ACHN (cell line): ENCODE measurements around the gene A3GALT2.
"Not testable (repeated sequence)": the region's sequence is repeated elsewhere in the genome, so short reads cannot be mapped to it uniquely, and the experiment has no call there.

Source experiments
- DNase-seq: peaks from one replicate; pipeline ENCODE4 v3.0.0-alpha.2; 2015
- in situ Hi-C: cut with HindIII; loops from 2 replicates; pipeline ENCODE4 v1.10.0; 2017; ENCODE audit warnings: low sequenced_read_pairs, low pct_ligation_motif_present, low pct_unique_long_range_greater_than_20kb

Gene A3GALT2

DNA sequence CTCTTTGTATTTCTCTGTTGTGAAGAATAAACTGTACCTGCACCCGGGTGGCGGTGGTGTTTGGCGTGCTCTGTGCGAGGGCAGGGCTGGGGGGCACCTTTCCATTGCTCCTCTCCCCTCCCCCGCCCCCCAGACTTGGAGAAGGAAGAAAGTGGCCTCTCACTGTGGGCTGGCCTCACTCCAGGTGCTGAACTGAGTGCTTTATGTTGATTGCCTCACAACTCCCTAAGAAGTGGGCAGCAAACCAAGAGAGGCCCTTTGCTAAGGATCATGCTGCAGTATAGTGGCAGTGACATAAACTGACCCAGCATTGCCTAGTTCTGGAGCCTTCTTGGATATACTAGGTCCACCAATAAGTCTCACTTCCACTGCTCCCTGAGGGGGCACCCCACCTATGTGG lies 20.2 kb downstream of the A3GALT2 start:
- in situ Hi-C loops = no loop called here
- DNase-seq = no peak

DNA sequence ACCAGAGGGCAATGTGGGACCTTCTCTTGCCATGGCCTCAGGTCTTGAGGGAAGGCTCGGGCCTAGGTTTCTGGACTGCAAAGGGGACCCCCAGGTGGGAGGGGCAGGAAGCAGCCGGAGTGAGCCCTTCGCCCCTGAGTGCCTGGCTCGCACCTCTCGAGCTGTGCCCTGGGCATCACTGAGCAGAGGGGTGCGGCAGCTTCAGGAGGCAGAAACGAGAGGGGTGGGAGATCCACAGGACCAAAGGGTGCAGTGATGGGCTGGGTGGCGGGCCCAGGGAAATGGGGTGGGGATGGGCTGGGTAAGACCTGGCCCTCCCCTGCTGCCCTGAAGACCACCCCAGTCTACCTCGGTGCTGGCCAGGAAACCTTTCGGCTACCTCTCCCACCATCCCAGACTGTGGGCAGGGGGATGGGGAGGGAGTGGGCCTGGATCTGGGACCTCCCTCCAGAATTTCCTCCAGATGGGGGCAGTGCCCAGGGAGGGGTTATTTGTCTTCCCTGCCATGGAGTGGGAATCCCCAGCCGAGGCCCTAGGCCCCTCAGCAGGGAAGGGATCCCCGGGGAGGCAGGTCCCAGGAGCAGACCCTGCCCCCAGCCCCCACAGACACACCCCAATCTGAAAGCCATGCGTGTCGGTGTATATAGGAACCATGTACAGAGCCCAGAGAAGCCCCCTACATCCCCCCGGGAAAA lies 21.3 kb downstream of the A3GALT2 start:
- in situ Hi-C loops = no loop called here

GRCh38 chr1:33298623-33299277 lies 22.1 kb downstream of the A3GALT2 start:
- in situ Hi-C loops = no loop called here
- peak; percentile 48 for DNase-seq

More for the DNA sequence above, 21.3 kb downstream of the A3GALT2 start:
- no peak for DNase-seq

DNA sequence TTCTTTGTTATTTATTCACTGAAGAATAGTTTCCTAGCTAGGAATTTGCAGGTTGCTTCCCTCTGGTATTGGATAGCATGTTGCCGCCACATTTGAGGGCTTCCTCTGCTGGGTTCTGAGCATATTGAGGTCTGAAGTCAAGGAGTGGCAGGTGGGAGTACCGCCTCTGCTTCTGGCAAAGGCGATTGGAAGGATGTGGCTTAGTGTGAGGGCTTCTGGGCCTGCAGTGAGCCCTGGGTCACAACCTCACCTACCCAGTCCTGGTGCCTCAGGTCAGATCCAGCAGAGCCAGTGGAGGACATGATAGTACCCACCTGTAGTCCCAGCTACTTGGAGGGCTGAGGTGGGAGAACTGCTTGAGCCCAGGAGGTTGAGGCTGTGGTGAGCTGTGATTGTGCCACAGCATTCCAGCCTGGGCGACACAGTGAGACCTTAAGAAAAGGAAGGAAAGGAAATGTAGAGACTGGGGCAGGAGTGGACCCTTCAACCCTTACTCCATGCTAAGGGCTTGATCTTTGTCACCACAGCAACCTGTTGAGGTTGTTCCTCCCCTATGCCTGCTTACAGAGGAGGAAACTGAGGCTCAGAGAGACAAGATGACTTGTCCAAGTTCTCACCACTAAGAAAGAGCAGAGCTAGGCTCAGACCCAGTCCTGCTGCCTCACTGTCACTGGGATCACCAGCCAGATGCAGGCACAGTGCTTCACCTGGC lies 22.8 kb downstream of the A3GALT2 start:
- in situ Hi-C loops = no loop called here
- no peak for DNase-seq

DNA sequence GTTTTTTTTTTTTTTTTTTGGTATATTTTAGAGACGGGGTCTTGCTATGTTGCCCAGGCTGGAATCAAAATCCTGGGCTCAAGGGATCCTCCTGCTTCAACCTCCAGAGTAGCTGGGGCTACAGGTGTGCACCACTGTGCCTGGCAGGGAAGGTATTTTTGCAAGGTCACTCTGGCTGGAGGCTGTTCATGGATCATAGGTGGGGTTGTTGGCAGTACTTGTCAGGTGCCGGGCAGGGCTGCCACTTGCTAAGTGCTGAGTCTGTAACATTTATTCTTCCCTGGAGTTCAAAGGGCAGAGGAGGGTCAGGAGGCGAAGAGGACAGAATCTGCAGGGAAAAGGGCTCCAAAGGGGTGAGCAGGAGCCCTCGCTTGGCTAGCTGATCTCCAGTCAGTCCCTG lies 24.1 kb downstream of the A3GALT2 start:
- DNase-seq = no peak
- in situ Hi-C loops = no loop called here

GRCh38 chr1:33296082-33296458 lies 24.8 kb downstream of the A3GALT2 start:
- in situ Hi-C loops = no loop called here
- no peak for DNase-seq

DNA sequence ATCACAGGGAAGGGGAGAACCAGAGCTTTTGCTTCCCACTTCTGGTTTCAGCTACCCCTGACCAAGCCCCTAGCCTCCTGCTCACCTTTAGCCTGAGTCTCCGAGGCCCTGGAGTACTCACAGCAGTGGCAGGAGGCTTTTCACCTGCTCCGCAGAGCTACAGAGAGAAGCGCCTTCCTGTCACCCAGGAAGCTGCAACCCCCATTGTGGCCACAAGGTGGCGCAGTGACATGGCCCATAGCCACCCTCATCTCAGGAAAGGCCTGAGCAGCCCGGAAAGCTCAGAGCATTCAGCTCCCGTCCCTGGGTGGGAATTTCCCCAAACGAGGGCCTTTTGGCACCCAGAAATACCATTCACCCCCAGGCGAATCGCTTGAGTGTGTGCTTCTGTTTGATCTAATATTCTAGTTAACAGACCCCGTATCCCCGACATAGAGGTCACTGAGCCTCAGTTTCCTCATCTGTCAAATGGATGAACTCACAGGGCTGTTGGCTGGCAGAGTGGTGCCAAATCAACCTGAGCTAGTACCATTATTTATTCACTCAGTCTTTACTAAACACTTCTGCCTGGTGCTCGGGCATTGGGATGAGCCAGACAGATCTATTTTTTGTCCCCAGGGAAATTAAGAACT lies 25.3 kb downstream of the A3GALT2 start:
- in situ Hi-C loops = no loop called here
- DNase-seq = peak; percentile 76

DNA sequence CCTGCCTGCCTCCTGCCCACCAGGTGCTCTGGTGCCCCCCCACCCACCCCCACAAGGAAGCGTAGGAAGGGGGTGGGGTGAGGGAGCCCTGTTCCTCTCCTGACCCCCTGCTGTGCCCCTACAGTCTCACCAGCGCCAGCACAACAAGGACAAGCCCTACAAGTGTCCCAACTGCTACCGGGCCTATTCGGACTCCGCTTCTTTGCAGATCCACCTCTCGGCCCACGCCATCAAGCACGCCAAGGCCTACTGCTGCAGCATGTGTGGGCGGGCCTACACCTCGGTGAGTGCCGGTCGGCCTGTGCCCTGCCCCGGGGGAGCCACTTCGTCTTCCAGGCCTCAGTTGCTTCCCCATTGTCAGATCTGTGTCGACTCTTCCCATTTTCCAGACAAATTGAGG lies 25.9 kb downstream of the A3GALT2 start:
- no peak for DNase-seq
- in situ Hi-C loops = no loop called here

- DNase-seq = no peak
- in situ Hi-C loops = no loop called here
Measured at GRCh38 chr1:33294071-33295010, 26.6 kb downstream of the A3GALT2 start.

GRCh38 chr1:33292726-33293340 lies 28.1 kb downstream of the A3GALT2 start:
- DNase-seq = no peak
- in situ Hi-C loops = no loop called here

GRCh38 chr1:33290615-33291014 lies 30.3 kb downstream of the A3GALT2 start:
- DNase-seq, in situ Hi-C loops: not testable (repeated sequence)

- DNase-seq = no peak
- in situ Hi-C loops = no loop called here
Measured at GRCh38 chr1:33289858-33290154, 31.1 kb downstream of the A3GALT2 start.

- in situ Hi-C loops = no loop called here
- no peak for DNase-seq
Measured at GRCh38 chr1:33288976-33289857, 31.7 kb downstream of the A3GALT2 start.

DNA sequence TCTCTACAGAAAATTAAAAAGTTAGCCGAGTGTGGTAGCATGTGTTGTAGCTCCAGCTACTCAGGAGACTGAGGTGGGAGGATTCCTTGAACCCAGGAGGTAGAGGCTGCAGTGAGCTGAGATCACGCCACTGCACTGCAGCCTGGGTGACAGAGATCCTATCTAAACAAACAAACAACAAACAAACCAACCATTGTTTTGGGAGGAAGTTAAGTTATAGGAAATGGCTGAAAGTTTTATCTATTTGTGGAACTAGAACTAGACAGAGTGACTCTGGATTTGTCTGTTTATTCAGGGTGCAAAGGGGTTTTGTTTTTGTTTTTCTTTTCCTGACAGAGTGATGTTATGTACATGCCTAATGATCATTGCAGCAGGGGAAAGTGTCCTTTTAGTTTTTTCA lies 33.6 kb downstream of the A3GALT2 start:
- no peak for DNase-seq
- in situ Hi-C loops = no loop called here

DNA sequence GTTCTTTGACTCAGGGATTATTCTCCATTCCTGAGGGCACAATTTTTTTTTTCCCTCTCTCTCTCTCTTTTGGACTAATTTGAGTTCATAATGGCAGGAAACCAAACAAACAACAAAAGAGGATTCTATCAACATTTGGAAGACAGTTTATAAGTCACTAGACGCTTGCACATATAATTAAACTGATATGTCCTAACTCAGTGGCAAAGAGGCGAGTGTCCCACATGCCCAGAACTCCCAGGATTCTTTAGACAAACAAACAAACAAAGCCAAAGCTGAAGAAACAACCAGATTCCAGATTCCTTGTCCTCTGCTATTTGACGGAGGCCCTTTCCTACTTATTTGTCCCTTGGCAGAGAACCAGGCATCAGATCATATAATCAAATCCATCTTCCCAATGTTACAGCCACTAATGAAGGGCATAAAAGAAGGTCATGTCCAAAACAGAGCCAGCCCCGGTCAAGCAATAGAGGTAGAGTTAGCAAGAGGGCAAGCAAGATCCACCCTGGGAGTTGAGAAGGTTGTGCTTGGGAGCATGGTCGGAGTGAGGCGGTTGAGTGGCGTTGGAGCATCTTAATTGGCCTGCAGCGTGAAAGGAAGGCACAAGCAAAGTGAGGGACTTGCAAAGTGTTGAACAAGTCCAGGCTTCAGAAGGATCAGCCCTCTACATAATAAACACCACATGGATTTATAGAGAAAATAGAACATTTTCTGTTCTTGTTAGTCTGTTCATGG lies 34.3 kb downstream of the A3GALT2 start:
- in situ Hi-C loops = no loop called here
- no peak for DNase-seq

GRCh38 chr1:33284049-33284448 lies 36.8 kb downstream of the A3GALT2 start:
- in situ Hi-C loops = no loop called here
- no peak for DNase-seq

DNA sequence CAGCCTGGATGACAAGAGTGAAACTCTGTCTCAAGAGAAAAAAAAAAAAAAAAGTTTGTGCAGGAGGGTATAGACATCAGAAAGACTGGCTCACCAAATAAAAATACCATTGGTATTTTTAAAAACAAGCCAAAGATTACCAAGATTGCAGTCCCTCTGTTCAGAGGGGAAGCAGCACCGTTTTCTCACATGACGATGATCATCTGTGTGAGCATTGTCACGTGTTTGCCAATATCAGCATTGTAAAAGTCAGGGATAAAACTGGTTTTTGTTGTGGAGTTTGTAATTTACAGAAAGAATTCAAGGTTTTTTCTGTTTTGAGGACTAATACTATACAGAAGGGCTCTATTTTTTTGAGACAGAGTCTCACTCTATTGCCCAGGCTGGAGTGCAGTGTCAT lies 38.1 kb downstream of the A3GALT2 start:
- in situ Hi-C loops = no loop called here
- no peak for DNase-seq
